Stimulated activated CD8-positive, alpha-beta memory T cell treated with anti-CD3 and anti-CD28 coated beads, Interleukin-7, amount 100 ng/mL, for 24 hours (primary cell): ENCODE data around the gene SNCB.
A peak's percentile ranks its signal among the peaks of the same experiment; 100 is the strongest.

Experiments used
- DNase-seq: peaks from one replicate; pipeline ENCODE4 v3.0.0-alpha.2; 2020; ENCODE audit warnings: low read depth

The SNCB gene

DNA sequence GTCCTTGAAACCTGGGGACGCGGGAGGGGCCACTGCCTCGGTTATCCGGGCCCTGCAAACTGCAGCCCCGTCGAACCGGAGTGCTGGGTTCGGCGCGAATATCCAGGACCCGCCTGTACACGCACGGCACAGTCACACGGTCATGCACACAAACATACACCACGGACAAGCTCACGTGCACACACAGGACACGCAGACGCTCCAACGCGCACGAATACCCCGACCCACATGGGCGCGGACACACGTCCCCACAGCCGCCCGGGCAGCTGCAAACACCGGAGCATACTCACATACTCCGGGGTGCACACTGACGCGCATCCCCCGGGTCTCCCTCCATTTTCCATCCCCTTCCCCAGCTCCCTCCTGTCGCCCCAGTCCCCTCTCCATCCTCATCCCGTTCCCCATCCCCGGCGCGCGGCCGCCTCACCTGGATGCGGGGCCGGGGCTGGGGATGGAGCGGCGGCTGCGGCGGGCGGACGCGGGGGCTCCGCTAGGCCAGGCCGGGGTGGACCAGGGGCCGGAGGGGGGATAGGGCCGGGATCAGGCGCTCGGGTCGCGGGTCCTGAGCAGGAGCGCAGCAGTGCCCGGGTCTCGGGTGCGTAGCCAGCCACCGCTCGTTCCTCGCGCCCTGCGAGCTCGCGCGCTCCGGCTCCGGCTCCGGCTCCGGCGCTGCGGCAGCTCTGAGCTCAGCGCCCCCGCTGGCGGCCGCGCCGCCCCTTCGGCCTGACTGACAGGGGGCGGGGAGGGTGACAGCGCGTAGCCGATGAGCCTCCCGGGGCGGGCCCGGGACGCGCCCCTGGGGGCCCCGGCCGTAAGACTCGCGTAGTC, at the start of gene SNCB, which contains the start of gene EIF4E1B:
Gene SNCB (minus strand): TSS at position 682 of the 828 bp plus-strand sequence. CDS start 880 bp downstream, outside the sequence.
Gene EIF4E1B (plus strand): TSS at position 823 of the 828 bp plus-strand sequence. CDS start 12,113 bp downstream, outside the sequence.
- DNase-seq = peak; percentile 26

DNA sequence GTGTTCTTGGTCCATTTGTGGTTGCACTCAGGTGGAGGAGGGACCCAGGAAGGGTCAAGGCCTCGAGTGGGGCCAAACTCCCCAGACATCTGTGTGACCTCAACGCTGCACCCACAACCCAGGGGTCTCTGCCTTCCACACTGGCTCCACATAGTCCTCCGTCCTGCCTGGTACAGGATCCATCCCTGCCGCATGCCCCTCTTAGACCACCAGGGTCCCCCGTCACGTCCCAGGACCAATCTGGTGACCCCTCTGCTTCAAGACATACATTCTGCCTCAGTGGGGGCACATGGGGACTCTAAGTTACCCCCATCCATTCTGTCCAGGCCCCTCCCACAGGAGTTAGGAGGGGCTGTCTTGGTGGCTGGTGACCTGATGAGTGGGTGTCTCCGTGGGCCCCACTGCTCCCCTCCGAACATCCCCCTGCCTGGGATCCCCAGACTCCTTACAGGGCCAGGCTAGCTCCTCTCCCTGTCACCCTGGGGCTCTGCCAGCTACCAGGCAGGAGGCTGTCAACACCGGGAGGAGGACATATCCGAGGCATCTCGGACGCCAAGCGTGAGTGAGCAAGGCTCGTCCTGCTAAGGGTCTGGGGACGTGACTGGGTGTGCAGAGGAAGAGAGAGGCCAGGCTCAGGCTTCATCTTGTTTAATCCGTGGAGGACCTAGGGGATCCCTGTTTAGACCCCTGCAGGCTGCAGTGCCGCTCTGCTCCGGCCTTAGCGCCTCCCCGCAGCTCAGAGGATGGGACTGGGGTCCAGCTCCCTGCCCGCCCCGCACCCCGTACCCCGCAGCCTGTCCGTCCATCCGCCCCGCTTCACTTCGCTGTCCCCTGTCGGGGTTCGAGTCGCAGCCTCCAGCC, 49.3 kb upstream of the SNCB start:
- DNase-seq = no peak

DNA sequence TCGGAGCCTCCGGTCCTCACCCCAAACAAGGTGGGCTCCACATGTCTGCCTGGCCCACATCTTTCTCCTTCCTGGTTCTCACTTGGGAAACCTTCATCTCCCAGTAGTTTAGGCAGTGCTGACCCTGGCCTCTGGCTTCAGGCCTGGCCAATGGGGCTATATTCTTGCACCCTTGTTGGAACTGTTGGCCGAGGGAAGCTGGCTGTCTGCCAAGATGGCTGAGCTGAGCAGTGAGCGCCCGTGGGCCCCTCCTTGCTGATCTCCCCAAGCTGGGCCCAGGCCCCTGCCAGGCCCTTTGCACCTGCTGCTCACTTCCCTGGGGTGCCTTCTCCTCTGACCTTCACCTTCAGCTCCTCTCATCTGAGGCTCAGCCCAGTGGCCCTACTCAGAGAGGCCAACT, 48.2 kb upstream of the SNCB start:
- no peak for DNase-seq

DNA sequence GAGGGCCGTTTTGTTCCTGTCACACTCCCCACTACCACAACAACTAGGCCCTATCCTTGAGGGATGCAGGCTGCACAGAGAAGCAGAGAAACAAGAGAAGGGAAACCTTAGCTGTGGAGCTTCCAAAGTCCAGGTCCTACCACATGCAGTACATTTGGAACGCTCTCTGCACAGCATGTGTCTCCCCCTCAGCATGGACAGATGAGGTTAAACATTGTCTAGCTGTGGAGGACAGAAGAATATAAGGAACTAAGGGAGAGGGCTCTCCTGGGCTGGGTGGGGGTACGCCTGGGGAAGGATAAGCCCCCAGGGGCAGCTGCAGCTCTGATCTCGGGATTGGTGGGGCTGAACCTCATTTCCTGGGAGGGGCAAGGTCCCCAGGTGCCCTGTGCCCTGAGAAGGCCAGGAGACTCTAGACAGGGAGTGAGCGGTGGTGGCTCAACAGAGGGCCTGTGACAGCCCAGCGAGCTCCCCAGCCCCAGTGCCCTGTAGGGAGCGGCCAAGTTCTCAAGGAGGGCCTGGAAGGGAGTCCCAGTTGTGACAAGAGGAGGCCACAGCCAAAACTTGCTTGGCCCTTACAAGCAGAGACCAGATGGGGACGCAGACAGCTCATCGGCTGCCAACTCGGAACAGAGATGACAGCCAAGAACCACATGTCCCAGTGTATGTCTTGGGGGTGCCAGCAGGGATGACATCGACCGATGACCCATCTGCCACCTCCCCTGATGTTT, 47.0 kb upstream of the SNCB start:
- DNase-seq = no peak

DNA sequence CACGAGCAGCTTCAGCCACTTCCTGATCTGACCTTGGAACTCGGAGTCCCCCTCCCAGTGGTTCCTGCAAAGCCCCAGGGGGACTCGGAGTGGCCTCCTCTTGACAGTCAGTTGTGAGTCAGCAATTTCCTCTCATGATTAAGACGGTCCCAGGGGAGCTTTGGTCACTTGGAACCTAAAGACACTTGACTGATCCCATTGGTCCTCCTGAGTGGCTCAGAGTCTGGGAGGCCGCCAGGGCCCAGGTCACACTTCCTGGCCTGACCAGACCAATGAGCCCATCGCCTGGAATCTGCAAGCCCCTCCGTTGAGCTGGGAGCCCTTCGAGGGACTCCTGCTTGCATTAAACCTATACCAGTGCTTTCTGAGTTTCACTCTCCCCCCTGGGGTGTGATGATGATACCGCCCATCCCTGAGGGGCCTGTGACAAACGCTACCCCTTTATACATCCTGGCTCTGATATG, 46.1 kb upstream of the SNCB start:
- DNase-seq = no peak

DNA sequence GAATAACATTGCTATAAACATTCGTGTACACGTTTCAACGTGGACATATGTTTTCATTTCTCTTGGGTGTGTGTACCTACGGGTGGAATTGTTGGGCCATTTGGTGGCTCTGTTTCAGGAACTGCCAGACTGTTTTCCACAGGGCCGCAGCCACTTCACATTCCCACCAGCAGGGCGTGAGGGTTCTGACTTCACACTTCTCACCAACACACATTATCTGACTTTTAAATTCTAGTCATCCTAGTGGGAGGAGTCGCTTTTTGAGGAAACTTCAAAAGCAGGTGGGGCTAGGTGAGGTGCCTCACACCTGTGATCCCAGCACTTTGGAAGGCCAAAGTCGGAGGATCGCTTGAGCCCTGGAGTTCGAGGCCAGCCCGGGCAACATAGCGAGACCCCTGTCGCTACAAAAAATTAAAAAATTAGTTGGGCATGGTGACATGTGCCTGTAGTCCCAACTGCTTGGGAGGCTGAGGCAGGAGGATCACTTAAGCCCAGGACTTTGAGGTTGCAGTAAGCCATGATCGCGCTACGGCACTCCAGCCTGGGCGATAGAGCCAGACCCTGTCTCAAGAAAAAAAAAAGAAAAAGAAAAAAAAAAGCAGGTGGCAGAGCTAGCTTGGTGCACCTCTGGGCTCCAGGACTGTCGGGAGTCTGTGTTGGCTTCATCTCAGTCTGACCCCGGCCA, 45.5 kb upstream of the SNCB start:
- no peak for DNase-seq

DNA sequence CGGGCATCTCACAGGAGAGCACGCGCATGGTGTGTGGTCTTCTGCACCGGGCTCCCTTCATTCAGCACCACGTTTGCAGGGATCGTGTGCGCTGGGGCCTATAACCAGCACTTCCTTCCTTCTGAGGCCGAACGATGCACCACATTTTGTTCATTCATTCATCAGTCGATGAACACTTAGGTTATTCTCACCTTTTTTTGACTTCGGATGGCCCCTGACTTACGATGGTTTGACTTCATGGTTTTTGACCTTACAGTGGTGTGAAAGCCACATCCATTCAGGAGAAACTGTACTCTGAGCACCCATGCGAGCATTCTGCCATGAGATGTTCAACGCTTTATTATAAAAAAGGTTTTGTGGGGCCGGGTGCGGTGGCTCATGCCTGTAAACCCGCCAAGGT, 44.5 kb upstream of the SNCB start:
- DNase-seq = no peak

DNA sequence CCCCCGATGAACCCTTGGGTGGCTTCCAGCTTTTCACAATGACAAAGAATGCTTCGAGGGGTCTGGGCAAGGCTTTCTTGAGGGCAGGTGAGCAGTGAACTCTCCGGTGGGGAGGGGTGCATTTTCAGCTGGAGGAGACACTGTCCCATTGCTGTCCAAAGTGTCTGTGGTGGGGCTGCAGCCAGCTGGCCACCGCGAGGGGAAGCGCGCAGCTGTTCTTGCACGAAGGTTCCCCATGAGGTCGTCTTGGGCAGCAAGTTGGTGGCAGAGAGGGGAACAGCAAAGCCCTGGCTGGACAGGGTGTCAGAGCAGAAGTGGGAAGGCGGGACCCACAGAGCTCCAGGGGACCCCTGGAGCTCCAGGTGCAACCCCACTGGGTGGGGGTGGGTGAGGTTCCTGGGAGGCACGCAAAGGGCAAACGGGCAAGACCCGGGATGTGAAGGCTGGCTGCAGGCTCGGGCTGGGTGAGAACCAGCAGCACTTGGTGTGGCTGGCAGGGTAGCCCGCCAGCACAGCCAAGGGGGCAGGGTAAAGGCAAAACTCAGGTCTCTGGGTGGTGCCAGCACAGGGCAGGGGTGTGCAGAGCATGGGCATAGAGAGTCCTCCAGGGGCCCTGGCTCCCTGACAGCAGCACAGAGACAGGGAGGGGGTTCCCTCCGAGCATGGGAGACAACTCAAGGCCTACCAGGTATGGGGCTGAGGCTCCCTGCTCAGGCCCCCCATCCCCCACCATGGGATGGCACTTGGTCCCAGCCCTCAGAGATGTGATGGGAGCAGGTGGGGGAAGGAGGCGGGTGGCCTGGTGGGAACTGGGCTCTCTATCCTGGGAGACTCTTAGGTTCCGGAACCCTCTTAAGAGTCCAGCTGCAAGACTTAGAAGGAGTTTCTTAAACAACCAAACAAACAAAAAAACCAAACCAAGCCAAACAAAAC, 43.6 kb upstream of the SNCB start:
- DNase-seq = no peak

DNA sequence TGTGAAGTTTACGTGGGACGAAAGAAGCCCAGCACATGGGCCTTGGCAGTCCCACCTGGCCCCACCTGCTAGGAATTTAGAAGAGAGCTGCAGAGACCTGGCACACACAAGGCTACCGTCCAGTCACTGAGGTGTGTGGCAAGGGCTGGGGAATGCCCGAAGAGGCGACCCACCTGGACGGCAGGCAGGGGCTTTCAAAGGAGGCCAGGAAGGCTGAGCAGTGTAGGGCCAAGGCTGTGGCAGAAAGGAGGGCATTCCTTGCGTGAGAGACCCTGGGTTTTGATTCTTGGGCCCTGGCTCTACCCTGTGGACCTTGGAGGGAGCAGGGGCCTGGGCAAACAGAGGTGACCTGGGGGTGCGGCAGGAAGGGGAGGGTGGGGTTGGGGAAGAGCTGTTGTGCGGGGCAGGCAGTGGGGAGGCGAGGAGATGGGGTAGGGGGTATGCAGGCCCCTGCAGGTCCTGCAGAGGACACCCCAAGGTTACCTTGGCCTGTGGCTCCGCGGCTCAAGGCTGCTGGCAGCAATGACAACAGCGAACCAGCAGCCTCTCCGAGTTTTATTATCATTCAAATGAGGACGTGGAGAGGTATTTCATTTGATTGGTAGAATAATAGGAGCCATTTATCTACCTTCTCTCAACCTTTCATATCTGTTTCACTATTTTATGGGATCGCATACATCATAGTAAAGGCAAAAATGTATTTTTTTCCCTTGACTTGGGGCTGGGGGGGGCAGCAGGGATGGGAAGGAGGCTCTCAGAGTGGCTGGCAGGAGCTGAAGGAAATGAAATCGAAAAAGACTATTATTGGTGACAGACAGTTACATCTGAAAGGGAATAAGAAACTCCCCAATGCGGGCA, 41.8 kb upstream of the SNCB start:
- no peak for DNase-seq

DNA sequence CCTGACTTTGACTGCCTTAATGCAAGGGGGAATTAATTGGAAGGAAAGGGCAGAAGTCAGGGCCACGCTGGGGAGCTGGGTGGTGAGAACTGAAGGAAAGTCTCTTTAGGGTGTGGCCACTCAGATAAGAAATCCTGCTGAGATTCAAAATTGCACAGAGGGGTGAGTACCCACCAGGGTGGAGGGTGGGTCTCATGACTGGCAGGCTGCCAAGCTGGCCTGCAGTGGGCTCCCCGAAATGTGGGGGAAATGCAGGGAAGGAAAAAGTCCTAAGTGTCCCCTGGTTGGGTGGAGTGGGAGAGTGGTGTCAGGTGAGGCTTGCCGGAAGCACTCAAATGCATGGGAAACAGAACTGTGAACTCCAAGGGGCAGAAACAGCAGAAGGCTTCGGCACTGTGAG, 41.1 kb upstream of the SNCB start:
- no peak for DNase-seq

DNA sequence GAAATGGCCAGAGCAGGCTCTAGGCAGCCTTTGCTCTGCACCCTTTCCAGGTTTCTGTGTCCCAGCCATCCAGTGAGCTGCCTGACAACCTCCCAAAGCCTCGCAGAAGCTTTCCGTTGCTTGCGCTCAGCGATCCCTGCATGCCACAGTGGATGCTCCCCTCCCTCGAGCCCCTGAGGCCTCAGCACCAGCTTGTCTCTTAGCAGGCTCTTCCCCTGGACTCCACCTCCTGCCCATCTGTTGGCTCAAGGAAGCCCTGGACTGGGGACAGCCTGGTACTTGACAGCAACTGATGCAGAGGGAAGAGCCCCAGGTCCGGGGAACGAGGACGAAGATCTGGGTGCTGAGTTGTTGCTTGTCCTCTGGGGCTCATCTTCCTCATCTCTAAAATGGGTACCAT, 40.1 kb upstream of the SNCB start:
- no peak for DNase-seq

DNA sequence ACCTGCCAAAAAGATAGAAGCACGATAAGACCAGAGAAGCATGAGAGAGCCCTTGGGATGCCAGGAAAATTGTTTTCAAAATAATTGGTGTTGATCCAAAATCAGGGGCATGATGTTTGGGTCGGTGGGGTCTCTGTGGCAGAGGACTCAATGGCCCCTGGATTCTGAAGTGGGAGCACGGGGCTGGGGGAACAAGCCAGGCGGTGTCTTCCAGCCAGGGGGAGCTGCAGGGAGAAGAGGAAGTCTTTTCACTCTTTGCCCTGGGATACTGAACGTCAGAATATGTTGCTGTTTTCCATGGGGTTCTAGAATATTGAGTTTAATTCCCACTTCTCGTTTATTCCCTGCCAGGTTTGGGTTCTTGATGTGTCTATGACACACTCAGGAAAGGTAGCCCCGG, 37.3 kb upstream of the SNCB start:
- no peak for DNase-seq

DNA sequence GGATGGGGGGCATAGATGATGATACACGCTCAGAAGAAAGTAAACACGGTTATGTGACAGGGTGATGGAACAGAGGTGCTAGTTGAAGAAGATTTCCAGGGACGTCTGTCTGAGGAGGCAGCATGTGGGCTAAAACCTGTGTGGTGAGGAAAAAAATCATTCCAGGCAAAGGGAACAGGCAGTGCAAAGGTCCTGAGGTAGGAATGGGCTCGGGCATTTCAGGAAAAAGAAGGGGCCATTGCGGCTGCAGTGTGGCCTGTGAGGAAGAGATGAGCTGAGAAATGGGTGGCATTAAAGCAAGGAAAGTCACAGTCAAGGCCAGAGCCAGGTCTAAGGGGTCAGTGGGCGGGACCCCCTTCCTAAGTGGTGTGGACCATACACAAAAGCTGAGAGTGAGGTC, 35.2 kb upstream of the SNCB start:
- DNase-seq = no peak

DNA sequence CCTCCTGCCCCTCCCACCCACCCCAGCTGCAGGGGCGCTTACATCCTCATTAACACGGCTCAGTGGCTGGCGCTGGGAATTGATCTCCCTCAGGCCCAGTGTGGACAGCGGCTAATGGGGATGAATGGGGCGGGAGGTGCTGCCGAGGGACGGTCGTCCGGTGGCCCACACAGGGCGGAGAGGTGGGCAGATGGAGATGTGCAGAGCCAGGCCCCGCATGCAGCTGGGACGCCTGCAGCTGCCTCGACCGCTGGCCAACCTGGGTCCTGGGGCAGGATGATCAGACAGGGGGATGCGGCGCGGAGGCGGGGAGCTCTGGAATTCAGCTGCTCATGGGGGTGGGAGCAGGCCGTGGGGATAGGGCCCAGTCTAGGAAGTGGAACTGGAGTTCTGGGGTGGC, 34.6 kb upstream of the SNCB start:
- no peak for DNase-seq

DNA sequence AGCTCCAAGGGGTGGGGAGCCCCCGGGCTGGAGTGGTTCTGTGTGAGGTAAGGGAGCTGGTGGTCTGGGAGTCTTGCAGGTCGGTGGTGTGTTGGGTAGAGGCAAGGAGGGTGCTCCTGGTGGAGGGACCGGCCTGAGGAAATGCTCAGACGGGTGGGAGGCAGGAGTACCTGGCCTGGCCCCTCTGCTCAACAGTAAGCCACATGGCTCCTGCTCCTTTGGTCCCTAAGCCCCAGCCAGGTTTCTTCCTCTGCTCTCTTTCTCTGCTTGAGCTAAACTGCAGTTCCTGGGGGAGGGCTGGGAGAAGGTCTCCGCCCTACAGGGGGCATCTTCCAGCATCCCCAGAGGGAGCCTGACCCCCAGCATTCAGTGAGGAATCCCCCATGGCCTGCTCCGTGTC, 34.1 kb upstream of the SNCB start:
- no peak for DNase-seq

DNA sequence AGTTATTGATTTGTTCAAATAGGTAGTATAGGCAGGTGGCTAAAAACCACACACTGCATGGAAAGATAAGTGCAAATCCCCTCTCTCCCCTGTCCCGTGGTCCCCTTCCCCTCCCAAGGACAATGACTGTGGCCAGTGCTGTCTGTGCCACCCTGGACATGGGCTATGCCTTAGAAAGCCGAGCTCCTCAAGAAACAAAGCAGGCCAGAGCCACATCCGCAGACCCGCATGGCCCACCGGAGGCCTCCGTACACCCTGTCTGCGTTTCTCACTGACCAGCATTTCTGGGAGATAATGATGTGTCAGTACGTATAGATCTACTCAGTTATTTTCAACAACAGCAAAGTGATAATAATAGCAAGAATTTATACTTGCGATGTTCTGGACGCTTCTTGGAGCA, 33.2 kb upstream of the SNCB start:
- no peak for DNase-seq

DNA sequence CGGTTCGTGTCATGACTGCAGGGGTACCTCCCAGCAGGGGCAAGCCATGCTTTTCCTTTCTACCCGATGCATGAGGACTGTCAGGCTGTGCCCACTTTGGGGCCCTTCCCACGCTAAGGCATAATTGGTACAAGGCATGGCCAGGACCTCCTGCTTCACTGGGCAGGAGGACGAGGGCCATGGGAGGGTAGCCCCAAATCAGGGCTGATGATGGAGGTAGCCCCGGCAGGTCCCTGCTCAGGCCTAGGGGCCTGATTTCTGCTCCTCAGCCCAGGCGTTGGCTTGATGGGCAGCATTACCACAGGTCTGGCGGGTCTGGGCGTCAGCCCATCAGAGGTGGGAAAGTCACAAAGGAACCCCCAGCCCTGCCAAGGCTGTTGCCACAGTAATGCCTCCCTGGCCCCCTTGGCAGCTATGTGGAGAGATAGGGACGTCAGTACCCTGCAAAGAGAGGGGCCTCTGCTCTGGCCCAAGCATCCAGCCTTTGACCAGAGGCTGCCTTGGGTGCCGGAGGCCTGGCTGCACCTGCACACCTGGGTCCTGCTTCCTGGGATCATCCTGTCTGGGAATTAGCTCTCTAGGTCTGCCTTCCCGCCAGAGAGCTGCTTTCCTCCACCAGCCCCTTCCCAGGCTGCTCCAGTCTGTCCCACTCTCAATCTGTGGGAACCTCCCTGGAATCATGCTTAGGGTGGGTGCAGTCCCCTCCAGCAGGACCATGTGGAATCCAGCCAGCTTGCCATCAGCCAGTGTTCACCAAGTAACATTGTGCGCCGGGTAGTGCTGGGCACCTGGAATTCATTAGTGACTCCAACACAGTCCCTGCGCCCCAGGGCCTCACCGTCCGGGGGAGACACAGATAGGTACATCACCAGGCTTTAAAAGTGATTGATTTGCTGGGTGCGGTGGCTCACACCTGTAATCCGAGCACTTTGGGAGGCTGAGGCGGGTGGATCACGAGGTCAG, 32.3 kb upstream of the SNCB start:
- DNase-seq = no peak

DNA sequence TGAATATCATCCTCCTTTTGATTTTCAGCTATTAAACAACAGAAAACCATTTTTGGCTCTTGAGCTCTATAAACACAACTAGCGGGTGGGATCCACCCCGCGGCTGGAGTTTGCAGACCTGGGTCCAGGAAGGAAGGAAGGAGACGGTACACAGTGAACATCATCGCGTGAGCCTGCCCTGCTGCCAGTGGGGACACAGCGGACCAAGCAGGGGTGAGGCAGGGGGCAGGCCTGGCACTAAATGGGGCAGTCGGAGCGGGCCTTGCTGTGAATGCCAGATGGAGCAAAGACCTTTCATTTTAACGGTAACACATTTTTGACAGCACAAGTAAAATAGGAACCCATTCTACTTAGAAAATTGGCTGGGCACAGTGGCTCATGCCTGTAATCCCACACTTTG, 31.3 kb upstream of the SNCB start:
- no peak for DNase-seq
